GM21390 (cell line): ENCODE measurements around the gene DNAJC8.
A peak's percentile ranks its signal among the peaks of the same experiment; 100 is the strongest.

Experiments
- ATAC-seq: cut with Tn5 transposase; IDR thresholded peaks from one replicate; pipeline ENCODE4 v1.9.1; 2021; ENCODE audit not compliant: unreplicated experiment

DNAJC8 gene, protein sequence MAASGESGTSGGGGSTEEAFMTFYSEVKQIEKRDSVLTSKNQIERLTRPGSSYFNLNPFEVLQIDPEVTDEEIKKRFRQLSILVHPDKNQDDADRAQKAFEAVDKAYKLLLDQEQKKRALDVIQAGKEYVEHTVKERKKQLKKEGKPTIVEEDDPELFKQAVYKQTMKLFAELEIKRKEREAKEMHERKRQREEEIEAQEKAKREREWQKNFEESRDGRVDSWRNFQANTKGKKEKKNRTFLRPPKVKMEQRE

GRCh38 chr1:28232558-28233263, at the start of gene DNAJC8:
TSS of gene DNAJC8 (minus strand) at chr1:28233029. CDS start at chr1:28232998, 31 bp downstream.
- peak; percentile 61 for ATAC-seq

GRCh38 chr1:28281608-28282425, 49.0 kb upstream of the DNAJC8 start:
- ATAC-seq: no peak

DNA sequence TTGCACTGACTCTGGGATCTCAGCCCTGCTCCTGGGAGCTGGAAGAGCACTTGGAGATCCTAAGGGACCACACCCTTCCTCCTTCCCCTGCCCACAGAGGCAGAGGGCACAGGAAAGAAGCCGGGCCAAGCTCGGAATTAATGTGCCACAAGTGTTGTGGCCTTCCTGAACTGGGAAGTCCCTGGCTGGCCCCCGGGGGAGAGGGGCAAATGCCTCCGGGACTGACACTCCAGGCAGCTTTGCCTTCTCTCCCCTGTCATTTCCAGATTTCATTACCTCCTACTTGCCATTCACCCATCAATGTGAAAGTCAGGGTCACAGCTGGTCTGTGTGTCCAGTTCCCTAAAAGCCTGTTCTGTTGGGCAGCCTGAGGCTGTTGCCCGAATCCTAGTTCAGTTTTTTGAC, 48.1 kb upstream of the DNAJC8 start:
- no peak for ATAC-seq

DNA sequence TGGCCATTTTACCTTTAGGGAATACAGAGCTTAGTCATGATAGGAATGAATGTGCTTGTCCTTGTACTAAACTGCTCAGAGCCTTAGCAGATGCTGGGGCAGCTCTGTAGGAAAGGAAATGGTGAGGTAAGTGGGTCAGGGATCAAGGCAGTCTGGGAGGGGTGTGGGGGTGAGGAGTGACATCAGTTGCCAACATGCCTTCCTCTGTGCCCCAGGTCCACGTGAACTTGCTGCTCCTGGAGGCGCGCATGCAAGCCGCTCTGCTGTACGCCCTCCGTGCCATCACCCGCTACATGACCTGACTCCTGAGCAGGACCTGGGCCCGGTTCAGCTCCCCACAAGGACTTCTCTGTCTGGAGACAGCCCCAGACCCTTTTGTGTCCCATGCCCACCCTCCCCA, 47.7 kb upstream of the DNAJC8 start:
- no peak for ATAC-seq

- no peak for ATAC-seq
Measured at GRCh38 chr1:28279721-28280120, 46.9 kb upstream of the DNAJC8 start.

DNA sequence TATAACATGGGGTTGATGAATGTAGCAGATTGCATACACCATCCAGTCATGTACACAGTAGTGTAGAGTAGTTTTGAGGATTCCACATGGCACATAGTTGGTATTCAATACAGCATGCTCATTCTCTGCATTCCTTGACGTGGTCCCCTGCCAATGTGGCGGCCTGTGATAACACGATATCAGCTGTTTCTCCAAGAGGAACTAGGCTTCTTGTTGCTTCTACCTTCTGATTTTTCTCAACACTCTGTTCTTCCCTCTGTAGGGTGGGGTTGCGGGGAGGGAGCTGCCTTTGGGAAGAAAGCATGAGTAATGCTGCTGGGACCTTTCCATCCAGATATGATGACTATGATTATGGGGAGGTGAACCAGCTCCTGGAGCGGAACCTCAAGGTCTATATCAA, 45.9 kb upstream of the DNAJC8 start:
- no peak for ATAC-seq

DNA sequence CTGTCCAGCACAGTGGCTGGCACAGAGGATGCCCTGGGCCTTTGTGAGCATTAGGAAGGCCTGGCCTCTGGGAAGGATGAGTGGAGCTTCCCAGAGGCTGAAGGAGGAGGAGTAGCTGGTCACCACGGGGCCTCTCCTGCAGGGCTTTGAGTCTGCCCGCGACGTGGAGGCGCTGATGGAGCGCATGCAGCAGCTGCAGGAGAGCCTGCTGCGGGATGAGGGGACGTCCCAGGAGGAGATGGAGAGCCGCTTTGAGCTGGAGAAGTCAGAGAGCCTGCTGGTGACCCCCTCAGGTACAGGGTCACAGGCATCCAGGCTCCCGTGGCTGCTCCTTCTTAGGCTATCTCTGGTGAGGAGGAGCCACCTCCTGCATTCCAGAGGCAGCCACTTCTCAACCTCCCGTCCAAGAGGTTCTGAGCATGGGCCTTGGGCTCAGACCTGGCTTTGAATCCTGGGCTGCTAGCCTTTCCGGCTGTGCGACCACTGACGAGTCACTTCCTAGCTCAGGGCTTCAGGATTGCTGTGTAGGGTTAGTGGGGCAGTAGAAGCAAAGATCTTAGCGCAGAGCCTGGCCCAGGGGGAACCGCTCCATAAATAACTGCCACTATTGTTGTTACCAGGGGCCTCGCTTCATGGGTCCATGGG, 40.5 kb upstream of the DNAJC8 start:
- no peak for ATAC-seq

- ATAC-seq: no peak
Measured at GRCh38 chr1:28272215-28272852, 39.5 kb upstream of the DNAJC8 start.

DNA sequence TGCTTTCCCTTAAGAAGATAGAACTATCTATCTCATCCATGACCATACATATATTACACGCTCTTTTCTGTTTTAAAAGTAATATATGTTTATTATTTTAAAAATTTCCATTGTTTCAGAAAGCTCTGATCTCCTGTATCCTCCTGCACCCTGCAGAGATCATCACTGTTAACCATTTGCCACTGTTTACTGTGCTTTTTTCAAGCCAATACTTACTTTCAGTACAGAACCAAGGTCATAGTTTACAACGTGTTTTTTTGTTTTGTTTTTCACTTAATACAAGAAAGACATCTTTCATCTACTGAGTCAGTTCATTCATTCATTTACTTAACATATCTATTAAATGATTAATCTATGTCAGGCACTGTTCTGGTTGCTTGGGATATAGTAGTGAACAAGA, 36.7 kb upstream of the DNAJC8 start:
- ATAC-seq: no peak

- no peak for ATAC-seq
Measured at GRCh38 chr1:28267633-28268032, 34.8 kb upstream of the DNAJC8 start.

- no peak for ATAC-seq
Measured at GRCh38 chr1:28266920-28267322, 34.1 kb upstream of the DNAJC8 start.

DNA sequence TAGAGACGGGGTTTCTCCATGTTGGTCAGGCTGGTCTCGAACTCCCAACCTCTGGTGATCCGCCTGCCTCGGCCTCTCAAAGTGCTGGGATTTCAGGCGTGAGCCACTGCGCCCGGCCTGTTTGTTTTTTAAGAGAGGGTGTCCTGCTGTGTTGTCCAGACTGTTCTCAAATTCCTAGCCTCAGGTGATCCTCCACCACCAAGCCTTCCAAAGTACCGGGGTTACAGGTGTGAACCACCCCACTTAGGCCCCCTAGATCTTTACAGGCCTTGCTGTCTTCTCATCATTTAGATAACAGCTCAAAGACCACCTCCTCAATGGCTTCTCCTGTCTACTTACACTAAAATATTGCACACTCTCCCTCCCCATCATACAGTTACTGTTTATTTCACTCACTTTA, 32.7 kb upstream of the DNAJC8 start:
- no peak for ATAC-seq

GRCh38 chr1:28264897-28265296, 32.1 kb upstream of the DNAJC8 start:
- ATAC-seq: no peak

- no peak for ATAC-seq
Measured at GRCh38 chr1:28260803-28261174, 28.0 kb upstream of the DNAJC8 start.

DNA sequence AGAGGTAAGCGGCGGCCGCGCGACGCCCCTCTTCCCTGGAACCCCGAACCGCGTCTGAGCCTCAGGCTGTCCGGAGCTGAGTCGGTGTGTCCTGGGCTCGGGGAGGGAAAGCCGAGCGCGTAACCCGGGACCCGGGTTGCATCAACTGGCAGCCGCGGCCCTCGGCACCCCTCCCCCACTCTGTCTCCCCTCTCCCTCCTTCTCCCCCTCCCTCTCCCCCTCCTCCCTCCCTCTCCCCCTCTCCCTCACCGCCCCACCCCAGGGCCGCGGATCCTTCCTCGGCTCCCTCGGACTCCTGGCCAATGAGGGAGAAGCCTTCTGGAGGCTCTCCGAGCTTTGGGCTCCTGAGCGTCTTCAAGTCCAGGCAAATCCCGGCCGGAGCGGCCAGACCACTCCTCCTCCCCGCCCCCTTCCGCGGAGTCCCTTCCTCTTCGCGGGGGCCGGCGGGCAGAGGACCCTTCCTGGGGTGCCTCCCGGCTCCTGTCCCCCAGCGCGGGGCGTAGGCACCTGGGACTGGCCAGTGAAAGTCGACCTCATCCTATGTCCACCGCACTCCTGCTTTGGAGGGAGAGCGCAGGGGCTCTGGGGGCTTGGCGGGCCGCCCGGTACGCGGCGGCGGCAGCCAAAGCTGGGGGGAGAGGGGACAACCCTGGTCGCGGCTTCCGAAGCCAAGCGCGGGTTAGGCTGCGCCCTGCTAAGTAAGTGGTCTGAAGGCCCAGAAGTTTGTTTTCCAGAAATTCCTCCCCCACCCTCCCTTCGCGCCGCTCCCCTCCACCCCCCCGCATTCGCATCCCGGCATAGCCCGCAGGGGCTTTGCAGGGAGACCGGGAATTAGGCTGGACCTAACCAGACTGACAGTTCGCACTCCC, 27.3 kb upstream of the DNAJC8 start:
- ATAC-seq: no peak

GRCh38 chr1:28259252-28259933, 26.6 kb upstream of the DNAJC8 start, which contains the start of gene SESN2:
TSS of gene SESN2 (plus strand) at chr1:28259518. CDS start at chr1:28259848, 330 bp downstream.
- ATAC-seq: peak; percentile 90

DNA sequence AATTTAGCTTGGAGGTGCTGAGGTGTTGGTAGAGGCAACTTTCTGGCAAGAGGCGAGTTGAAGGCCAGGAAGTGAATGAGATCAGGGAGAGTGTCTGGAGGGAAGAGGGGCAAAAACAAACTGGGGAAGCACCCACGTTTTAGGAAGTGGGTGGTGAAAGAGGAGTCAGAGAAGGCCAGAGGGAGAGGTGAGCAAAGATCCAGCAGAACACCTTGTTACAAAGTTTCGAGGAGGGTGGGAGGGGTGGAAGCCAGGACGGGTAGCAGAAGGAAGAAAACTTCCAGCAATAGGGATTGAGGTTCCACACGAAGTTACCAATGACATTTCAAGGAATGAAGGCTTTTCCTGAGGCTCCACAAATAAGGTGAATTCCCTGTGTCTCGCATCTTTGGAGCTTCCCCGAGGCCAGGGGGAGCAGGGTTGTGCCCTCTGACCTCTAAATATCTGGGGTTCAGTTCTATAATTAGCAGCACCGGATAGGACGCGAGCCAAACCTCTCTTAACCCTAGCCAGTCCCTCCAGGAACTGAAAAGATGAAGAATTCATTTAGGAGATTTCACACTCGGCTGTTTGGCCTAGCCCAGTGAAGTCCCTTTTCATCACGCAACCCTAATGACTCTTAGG, 25.9 kb upstream of the DNAJC8 start:
- no peak for ATAC-seq

GRCh38 chr1:28257736-28258135, 24.9 kb upstream of the DNAJC8 start:
- no peak for ATAC-seq
